Natural killer cell (primary cell): ENCODE results near the gene DIAPH3. TPM values are rescaled to one million over a fixed set of nuclear protein-coding genes. Genes with fewer than 3 reads are reported as not detected.
A peak's percentile ranks its signal among the peaks of the same experiment; 100 is the strongest.

Experiments used
- ATAC-seq, 3 donors: fragments of 150-1000 bp in 2 of 3; fragments of 200-7000 bp in 1 of 3; cut with Tn5 transposase; 1 replicate in 1 of 3; 2 replicates in 2 of 3; pipeline ENCODE4 v1.10.0; 2021; ENCODE audit warnings: mild to moderate bottlenecking in 2 of 3, moderate library complexity in 2 of 3
- DNase-seq, 2 donors: peaks; one replicate each; pipeline versions ENCODE4 v3.0.0 to v3.0.0-alpha.2; 2013 to 2021; ENCODE audit warnings: mixed read lengths in 1 of 2
- H3K27ac ChIP-seq: one replicate; pipeline ENCODE4 v1.5.1; 2013; ENCODE audit warnings: mild to moderate bottlenecking, low read length
- H3K27me3 ChIP-seq: one replicate; pipeline ENCODE4 v1.6.1; 2013; ENCODE audit warnings: low read length; ENCODE audit not compliant: control insufficient read depth, insufficient read depth
- H3K36me3 ChIP-seq: one replicate; pipeline ENCODE4 v1.6.1; 2013; ENCODE audit warnings: low read length; ENCODE audit not compliant: control insufficient read depth, insufficient read depth
- H3K4me1 ChIP-seq: one replicate; pipeline ENCODE4 v1.6.1; 2013; ENCODE audit warnings: low read length; ENCODE audit not compliant: control insufficient read depth, insufficient read depth
- H3K4me3 ChIP-seq: one replicate; pipeline ENCODE4 v1.5.1; 2013; ENCODE audit warnings: low read length
- H3K9me3 ChIP-seq: one replicate; pipeline ENCODE4 v1.6.1; 2013; ENCODE audit warnings: low read length; ENCODE audit not compliant: control insufficient read depth, insufficient read depth
- H3K27ac Mint-ChIP-seq, 2 donors: one replicate each; pipeline ENCODE4 v1.8.0; 2022; ENCODE audit warnings: mild to moderate bottlenecking in 2 of 2, mixed read lengths in 2 of 2, moderate library complexity in 1 of 2
- H3K27me3 Mint-ChIP-seq, 2 donors: one replicate each; pipeline ENCODE4 v1.8.0; 2022; ENCODE audit warnings: low read depth in 2 of 2, mixed read lengths in 2 of 2
- H3K36me3 Mint-ChIP-seq: one replicate; pipeline ENCODE4 v1.8.0; 2022; ENCODE audit warnings: mixed read lengths
- H3K4me1 Mint-ChIP-seq, 2 donors: one replicate each; pipeline ENCODE4 v1.8.0; 2022; ENCODE audit warnings: mixed read lengths in 2 of 2
- H3K4me3 Mint-ChIP-seq: one replicate; pipeline ENCODE4 v1.8.0; 2022; ENCODE audit warnings: mild to moderate bottlenecking, moderate library complexity, mixed read lengths
- H3K9me3 Mint-ChIP-seq, 2 donors: one replicate each; pipeline ENCODE4 v1.8.0; 2022; ENCODE audit warnings: mixed read lengths in 2 of 2
- WGBS: methylation state at CpG from one replicate; pipeline ENCODE4 v1.1.7; 2013; ENCODE audit warnings: missing lambda C conversion rate; ENCODE audit not compliant: insufficient coverage; 5-methylcytosine and 5-hydroxymethylcytosine counted together
- intact Hi-C: fragments of 100-400 bp; cut with micrococcal nuclease; formaldehyde crosslinking; loops from one replicate; pipeline ENCODE4 v1.14.2; 2022
- total RNA-seq, 4 donors: library from RNA; stranded (reverse); fragments of 120-200 nt in 1 of 4; gene quantifications; one replicate each; pipeline versions ENCODE4 v1.2.3 to v1.2.4, GENCODE V29; 2013 to 2022
- TF ChIP-seq, protein P1 (sequence below): fragments of 200-600 bp; IDR thresholded peaks from one replicate; pipeline ENCODE4 v1.8.0; 2022; ENCODE audit warnings: antibody characterized with exemption

Gene DIAPH3
- total RNA-seq, 3 donors from 2014 or later (not counting 1 experiment from before 2014, with no cell fraction given), result 0.54 to 1.0 (median 0.98) TPM

DNA sequence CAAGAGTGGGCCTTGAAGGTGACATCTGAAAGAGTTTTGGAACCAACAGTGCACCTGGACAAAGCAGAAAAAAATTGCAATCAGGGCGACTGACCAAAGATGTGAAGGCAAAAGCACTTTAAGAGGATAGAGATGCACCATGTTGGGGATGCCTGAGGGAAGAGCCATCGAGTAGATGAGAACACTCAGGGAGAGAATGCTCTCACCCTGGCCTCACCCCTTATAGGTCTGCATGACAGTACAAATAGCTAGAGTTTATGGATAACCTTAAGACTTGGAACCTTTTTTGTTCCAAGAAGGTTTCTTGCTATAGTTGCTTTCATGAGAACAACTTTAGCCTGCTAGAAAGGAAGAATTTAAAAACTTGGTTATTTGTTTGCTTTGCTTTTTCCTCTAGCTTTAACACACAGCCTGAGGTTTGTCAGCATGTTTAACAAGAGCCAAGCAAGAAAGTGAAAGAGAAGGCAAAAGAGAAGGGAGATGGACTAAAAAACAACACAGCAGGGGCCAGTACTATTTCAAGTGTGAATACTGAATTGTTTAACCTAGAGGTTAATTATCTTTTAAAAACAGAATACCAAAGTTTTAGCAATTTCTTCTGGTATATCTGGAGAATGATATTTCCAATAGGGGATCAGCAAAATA, 418.9 kb downstream of the DIAPH3 start:
- H3K27me3 ChIP-seq, result no peaks in the 10 kb centered on the region
- H3K36me3 ChIP-seq, result no peaks in the 10 kb centered on the region
- no peak overlapping the region for H3K4me3 ChIP-seq
- no peaks in the 10 kb centered on the region for H3K9me3 ChIP-seq
- Mint-ChIP-seq H3K27me3 (no peaks in the 10 kb centered on the region), H3K36me3 (no peaks in the 10 kb centered on the region), H3K9me3 (peaks cover 0 to 4% of the 10 kb centered on the region in 2 donors), H3K4me3 (peak overlapping the region; percentile 80), H3K4me1 (peaks cover 17 to 22% of the 10 kb centered on the region in 2 donors), H3K27ac (peak overlapping the region; percentile 77 to 84)
- peaks cover 3% of the 10 kb centered on the region for H3K4me1 ChIP-seq
- TF ChIP-seq, protein P1, sequence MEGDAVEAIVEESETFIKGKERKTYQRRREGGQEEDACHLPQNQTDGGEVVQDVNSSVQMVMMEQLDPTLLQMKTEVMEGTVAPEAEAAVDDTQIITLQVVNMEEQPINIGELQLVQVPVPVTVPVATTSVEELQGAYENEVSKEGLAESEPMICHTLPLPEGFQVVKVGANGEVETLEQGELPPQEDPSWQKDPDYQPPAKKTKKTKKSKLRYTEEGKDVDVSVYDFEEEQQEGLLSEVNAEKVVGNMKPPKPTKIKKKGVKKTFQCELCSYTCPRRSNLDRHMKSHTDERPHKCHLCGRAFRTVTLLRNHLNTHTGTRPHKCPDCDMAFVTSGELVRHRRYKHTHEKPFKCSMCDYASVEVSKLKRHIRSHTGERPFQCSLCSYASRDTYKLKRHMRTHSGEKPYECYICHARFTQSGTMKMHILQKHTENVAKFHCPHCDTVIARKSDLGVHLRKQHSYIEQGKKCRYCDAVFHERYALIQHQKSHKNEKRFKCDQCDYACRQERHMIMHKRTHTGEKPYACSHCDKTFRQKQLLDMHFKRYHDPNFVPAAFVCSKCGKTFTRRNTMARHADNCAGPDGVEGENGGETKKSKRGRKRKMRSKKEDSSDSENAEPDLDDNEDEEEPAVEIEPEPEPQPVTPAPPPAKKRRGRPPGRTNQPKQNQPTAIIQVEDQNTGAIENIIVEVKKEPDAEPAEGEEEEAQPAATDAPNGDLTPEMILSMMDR, result no peak
- WGBS, result 75% methylated on average over 2 of the region's 2 CpGs
- intact Hi-C loops, result no loop called here
- ATAC-seq, result peak; percentile 70 to 82 (median 76)
- DNase-seq, result no peak
- peak overlapping the region; percentile 23 for H3K27ac ChIP-seq

DNA sequence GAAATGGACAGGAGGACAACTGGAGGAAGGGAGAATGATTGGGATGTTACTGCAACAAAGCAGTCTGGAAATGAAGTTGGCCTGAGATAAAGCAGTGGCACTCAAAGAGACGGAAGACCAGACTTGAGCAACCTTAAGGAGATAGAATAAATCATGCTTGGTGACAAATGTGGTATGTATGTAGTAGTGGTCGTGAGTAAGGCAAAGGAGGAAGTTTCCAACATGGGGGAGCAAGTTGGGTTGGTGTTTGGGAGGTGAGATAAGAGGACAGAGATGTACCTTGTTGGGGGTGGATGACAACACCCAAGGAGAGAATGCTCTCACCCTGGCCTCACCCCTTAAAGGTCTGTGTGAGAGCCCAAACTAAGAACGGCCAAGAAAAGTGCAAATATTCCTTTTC, 420.5 kb downstream of the DIAPH3 start:
- no peak for DNase-seq
- Mint-ChIP-seq H3K4me3 (no peak overlapping the region), H3K4me1 (peaks cover 17 to 22% of the 10 kb centered on the region in 2 donors), H3K9me3 (peaks cover 0 to 4% of the 10 kb centered on the region in 2 donors), H3K36me3 (no peaks in the 10 kb centered on the region), H3K27ac (no peak overlapping the region), H3K27me3 (no peaks in the 10 kb centered on the region)
- Histone ChIP-seq H3K27ac (no peak overlapping the region), H3K4me1 (peaks cover 3% of the 10 kb centered on the region), H3K27me3 (no peaks in the 10 kb centered on the region), H3K36me3 (no peaks in the 10 kb centered on the region), H3K4me3 (no peak overlapping the region), H3K9me3 (no peaks in the 10 kb centered on the region)
- TF ChIP-seq, protein P1, result no peak
- WGBS, result 77% methylated on average over 3 of the region's 3 CpGs
- ATAC-seq, result no peak
- intact Hi-C loops, result no loop called here

DNA sequence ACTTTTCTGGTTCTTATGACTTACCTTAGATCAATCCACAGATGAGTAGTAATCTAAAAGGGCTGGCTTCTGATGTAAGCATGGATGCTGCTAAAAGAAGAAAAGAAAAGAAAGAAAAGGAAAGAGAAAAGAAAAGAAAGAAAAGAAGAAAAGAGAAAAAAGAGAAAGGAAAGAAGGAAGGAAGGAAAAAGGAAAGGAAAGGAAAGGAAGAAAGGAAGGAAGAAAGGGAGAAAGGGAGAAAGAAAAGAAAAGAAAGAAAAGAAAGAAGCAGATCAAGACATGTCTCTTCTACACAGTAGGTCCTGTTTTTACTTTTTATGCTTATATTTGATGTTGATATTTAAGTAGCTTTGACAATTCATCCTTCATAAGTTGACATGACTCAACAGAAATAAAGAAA, 421.3 kb downstream of the DIAPH3 start:
- Histone ChIP-seq H3K36me3 (no peaks in the 10 kb centered on the region), H3K4me3 (no peak overlapping the region), H3K27me3 (no peaks in the 10 kb centered on the region), H3K27ac (no peak overlapping the region), H3K9me3 (no peaks in the 10 kb centered on the region), H3K4me1 (peaks cover 3% of the 10 kb centered on the region)
- TF ChIP-seq, protein P1, result no peak
- Mint-ChIP-seq H3K27me3 (no peaks in the 10 kb centered on the region), H3K4me1 (peaks cover 13 to 22% of the 10 kb centered on the region in 2 donors), H3K27ac (no peak overlapping the region), H3K4me3 (no peak overlapping the region), H3K36me3 (no peaks in the 10 kb centered on the region), H3K9me3 (peaks cover 0 to 4% of the 10 kb centered on the region in 2 donors)
- intact Hi-C loops, result no loop called here
- no peak for ATAC-seq
- no peak for DNase-seq

DNA sequence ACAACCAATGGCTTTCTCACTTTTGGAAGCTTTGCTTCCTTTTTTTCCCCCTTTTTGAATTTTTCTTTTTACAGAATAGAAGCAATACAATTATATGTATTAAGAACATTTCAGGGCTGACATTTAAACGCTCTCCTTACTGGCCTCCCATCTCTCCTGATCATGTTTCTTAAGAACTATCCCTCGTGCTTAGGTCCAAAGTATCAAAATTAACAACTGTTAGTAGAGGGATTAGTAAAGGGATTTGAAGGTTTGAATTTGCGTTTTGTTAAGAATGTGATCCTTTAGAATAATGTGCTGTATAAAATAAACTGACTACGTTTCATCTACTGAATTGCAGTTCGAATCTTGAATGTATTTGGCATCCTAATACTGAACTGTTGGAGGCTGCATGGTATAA, 424.8 kb downstream of the DIAPH3 start:
- TF ChIP-seq, protein P1, result no peak
- Mint-ChIP-seq H3K36me3 (no peaks in the 10 kb centered on the region), H3K4me3 (no peak overlapping the region), H3K27ac (no peak overlapping the region), H3K4me1 (peaks cover 0 to 8% of the 10 kb centered on the region in 2 donors), H3K27me3 (no peaks in the 10 kb centered on the region), H3K9me3 (peaks cover 0 to 4% of the 10 kb centered on the region in 2 donors)
- WGBS, result 92% methylated on average over 4 of the region's 5 CpGs
- Histone ChIP-seq H3K4me1 (no peaks in the 10 kb centered on the region), H3K27me3 (no peaks in the 10 kb centered on the region), H3K27ac (no peak overlapping the region), H3K36me3 (no peaks in the 10 kb centered on the region), H3K9me3 (no peaks in the 10 kb centered on the region), H3K4me3 (no peak overlapping the region)
- intact Hi-C loops, result no loop called here
- no peak for DNase-seq
- no peak for ATAC-seq
